HG02623 (cell line): Measurements from ENCODE around the gene ZNHIT3.

Source experiments
- ATAC-seq: cut with Tn5 transposase; IDR thresholded peaks from one replicate; pipeline ENCODE4 v1.9.1; 2021; ENCODE audit warnings: moderate library complexity; ENCODE audit not compliant: unreplicated experiment

The ZNHIT3 gene

DNA sequence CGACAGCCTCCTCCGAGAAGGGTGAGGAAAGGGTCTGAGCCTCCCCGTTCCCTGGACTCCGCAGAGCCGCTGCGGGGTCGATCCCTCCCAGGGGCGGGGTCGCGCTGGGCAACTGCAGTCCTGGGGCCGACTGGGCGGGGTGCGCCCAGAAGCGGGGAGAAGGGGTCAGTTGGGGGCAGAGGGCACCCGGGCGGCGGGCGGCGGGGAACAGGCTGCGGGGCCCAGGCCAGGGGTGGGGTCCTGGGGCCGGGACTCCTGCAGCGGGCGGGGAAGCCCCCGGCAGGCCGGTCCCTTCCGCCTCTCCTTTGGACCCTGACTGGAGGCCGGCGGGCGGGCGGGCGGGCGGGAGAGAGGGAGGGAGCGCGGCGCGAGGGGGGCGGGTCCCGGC is 58.6 kb downstream of the ZNHIT3 start:
- ATAC-seq: peak; percentile 31
